Measurements from ENCODE around the gene JARID2. TPM values are rescaled to one million over a fixed set of nuclear protein-coding genes. Genes with fewer than 3 reads are reported as not detected.
A peak's percentile ranks its signal among the peaks of the same experiment; 100 is the strongest.

The JARID2 gene
- total RNA-seq, 1 donor from 2014 or later = 11.7 TPM

- peak in 1 of 2 donors; percentile 46 for DNase-seq (ENCODE audit: low read depth in 2 of 2)
These were observed 1.0 kb downstream of the JARID2 start for GRCh38 chr6:15246666-15247499.

- DNase-seq (ENCODE audit: low read depth in 2 of 2) = peak; percentile 51 to 74
These were observed 1.9 kb downstream of the JARID2 start for GRCh38 chr6:15247500-15248450.

- peak; percentile 95 to 98 for DNase-seq (ENCODE audit: low read depth in 2 of 2)
These were observed 2.8 kb downstream of the JARID2 start for GRCh38 chr6:15248451-15249370.

GRCh38 chr6:15249371-15250019 is 3.6 kb downstream of the JARID2 start:
- DNase-seq (ENCODE audit: low read depth in 2 of 2) = no peak

- DNase-seq (ENCODE audit: low read depth in 2 of 2) = no peak
These were observed 4.6 kb downstream of the JARID2 start for GRCh38 chr6:15250187-15251168.

GRCh38 chr6:15252195-15252594 is 6.3 kb downstream of the JARID2 start:
- no peak for DNase-seq (ENCODE audit: low read depth in 2 of 2)

GRCh38 chr6:15253203-15254022 is 7.5 kb downstream of the JARID2 start:
- no peak for DNase-seq (ENCODE audit: low read depth in 2 of 2)

GRCh38 chr6:15254070-15254975 is 8.5 kb downstream of the JARID2 start:
- DNase-seq (ENCODE audit: low read depth in 2 of 2) = peak; percentile 22 to 37

GRCh38 chr6:15255481-15255880 is 9.6 kb downstream of the JARID2 start:
- no peak for DNase-seq (ENCODE audit: low read depth in 2 of 2)

- DNase-seq (ENCODE audit: low read depth in 2 of 2) = no peak
These were observed 10.1 kb downstream of the JARID2 start for GRCh38 chr6:15255909-15256395.

GRCh38 chr6:15256538-15257271 is 10.8 kb downstream of the JARID2 start:
- no peak for DNase-seq (ENCODE audit: low read depth in 2 of 2)

GRCh38 chr6:15257357-15258132 is 11.7 kb downstream of the JARID2 start:
- DNase-seq (ENCODE audit: low read depth in 2 of 2) = no peak

- no peak for DNase-seq (ENCODE audit: low read depth in 2 of 2)
These were observed 13.9 kb downstream of the JARID2 start for GRCh38 chr6:15259766-15260098.

- DNase-seq (ENCODE audit: low read depth in 2 of 2) = no peak
These were observed 14.4 kb downstream of the JARID2 start for GRCh38 chr6:15260099-15260821.

- no peak for DNase-seq (ENCODE audit: low read depth in 2 of 2)
These were observed 18.0 kb downstream of the JARID2 start for GRCh38 chr6:15263780-15264374.

Measured in lung microvascular endothelial cell (primary cell).